Kidney (tissue), 14 donors: Measurements from ENCODE around the gene RASGEF1C. TPM values are rescaled to one million over a fixed set of nuclear protein-coding genes. Genes with fewer than 3 reads are reported as not detected.

Source experiments
- DNase-seq, 5 donors: peaks; one replicate each; pipeline ENCODE4 v3.0.0-alpha.2; 2013 to 2020
- FAIRE-seq: peaks from 2 replicates; lab custom pipeline; 2012; peaks lifted over from hg19 to GRCh38; lab: Jason Lieb, UNC
- H3K27ac ChIP-seq, 2 donors: one replicate each; pipeline ENCODE4 v1.7.0; 2013; ENCODE audit warnings: low read depth in 2 of 2, low read length in 2 of 2, inconsistent platforms in 1 of 2
- H3K27me3 ChIP-seq: one replicate; pipeline ENCODE4 v1.7.1; 2013; ENCODE audit warnings: low read length, inconsistent platforms; ENCODE audit not compliant: control insufficient read depth, insufficient read depth
- H3K36me3 ChIP-seq, 3 donors: one replicate each; pipeline versions ENCODE4 v1.7.0 to v1.7.1; 2013; ENCODE audit warnings: low read length in 3 of 3, control low read depth in 1 of 3, inconsistent platforms in 1 of 3; ENCODE audit not compliant: insufficient read depth in 3 of 3, control insufficient read depth in 2 of 3
- H3K4me1 ChIP-seq, 3 donors: one replicate each; pipeline versions ENCODE4 v1.7.0 to v1.7.1; 2013; ENCODE audit warnings: low read length in 3 of 3, inconsistent platforms in 1 of 3, low read depth in 1 of 3; ENCODE audit not compliant: control insufficient read depth in 2 of 3, insufficient read depth in 2 of 3
- H3K4me3 ChIP-seq, 3 donors: one replicate each; pipeline versions ENCODE4 v1.7.0 to v1.8.1; 2013; ENCODE audit warnings: low read length in 3 of 3, control low read depth in 1 of 3, inconsistent platforms in 1 of 3
- H3K9ac ChIP-seq, 3 donors: one replicate each; pipeline versions ENCODE4 v1.7.0 to v1.7.1; 2013; ENCODE audit warnings: low read length in 3 of 3, control low read depth in 1 of 3, inconsistent platforms in 1 of 3
- H3K9me3 ChIP-seq, 3 donors: one replicate each; pipeline versions ENCODE4 v1.7.0 to v1.7.1; 2013; ENCODE audit warnings: low read length in 3 of 3, control low read depth in 1 of 3, inconsistent platforms in 1 of 3; ENCODE audit not compliant: control insufficient read depth in 2 of 3, insufficient read depth in 1 of 3
- intact Hi-C: fragments of 100-400 bp; cut with DNase I; formaldehyde crosslinking; loops from one replicate; pipeline ENCODE4 v1.11.1; 2022
- polyA plus RNA-seq: library from polyadenylated mRNA; stranded (reverse); fragments of 350-450 nt; fragmentation: Illumina TruSeq; extraction: RNeasy Lipid Tissue Mini Kit (QIAGEN cat#74804); gene quantifications from one replicate; pipeline ENCODE4 v1.2.3, GENCODE V29; 2014; ENCODE audit warnings: low read depth, low replicate concordance; ENCODE audit not compliant: insufficient read depth
- total RNA-seq: library from RNA; stranded (reverse); fragmentation: NEBNext Ultra II Directional; extraction: Animal tissue kit (Norgen Biotek cat#: 25700); gene quantifications from one replicate; pipeline ENCODE4 v1.2.1, GENCODE V29; 2021
- TF ChIP-seq, protein P1 (sequence below): IDR thresholded peaks from 3 replicates; pipeline ENCODE4 v1.5.1; 2012; ENCODE audit warnings: mild to moderate bottlenecking, moderate library complexity, borderline replicate concordance; ENCODE audit not compliant: insufficient read depth; ENCODE audit errors: extremely low read depth
- donor health status: control.
- donor health status: control.
- donor health status: control.
- donor health status: control.
- donor health status: control.
- donor health status: DM: yes; HTN: yes; CAD: no.
- donor health status: Normal renal cell carcinoma (clear cell type).

RASGEF1C gene
- total and polyA plus RNA-seq, 2 donors from 2014 or later = 0.15 to 0.16 TPM

DNA sequence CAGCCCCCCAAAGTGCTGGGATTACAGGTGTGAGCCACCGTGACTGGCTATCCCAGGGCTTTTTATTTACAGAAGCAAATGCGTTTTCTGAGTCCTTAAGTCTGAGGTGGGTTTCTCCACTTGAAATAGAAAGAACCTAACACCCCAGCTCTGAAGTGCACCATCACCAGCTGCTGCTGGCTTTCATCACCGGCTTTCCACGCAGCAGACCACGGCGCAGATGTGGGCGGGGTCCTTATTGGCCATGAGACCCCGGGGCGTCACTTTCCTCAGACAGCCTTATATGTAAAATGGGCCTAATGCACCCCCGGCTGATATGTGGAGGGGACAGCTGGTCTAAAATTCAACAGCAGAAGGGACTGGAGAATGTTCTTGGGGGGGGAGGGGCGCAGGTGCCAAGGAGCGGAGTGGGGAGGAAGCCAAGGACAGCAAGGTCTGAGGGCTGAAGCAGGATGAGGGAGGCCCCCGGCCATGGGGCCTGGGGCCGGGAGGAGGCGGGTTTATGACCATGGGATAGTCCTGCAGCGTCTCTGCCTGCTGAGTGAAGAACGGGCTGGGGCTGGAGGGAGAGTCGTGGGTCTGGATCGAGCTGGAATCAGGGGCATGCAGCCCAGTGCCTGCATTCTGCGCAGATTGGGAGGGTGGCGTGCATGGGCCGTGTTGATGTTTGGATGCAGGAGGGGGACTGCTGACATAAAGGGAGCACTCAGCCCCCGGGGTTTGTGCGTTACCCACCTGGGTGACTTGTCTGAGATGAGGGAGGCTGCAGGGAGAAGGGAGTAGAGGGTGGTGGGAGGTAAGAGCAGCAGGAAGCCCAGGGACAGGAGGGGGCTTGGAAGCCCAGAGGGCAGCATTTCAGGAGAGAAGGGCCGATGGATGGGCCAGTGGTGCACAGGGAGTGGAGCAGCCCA is 30.2 kb downstream of the RASGEF1C start:
- Histone ChIP-seq H3K27ac (no peak overlapping the region), H3K9me3 (no peaks in the 10 kb centered on the region), H3K9ac (no peak overlapping the region), H3K4me1 (no peaks in the 10 kb centered on the region), H3K27me3 (no peaks in the 10 kb centered on the region), H3K36me3 (no peaks in the 10 kb centered on the region), H3K4me3 (no peak overlapping the region)
- TF ChIP-seq, protein P1, sequence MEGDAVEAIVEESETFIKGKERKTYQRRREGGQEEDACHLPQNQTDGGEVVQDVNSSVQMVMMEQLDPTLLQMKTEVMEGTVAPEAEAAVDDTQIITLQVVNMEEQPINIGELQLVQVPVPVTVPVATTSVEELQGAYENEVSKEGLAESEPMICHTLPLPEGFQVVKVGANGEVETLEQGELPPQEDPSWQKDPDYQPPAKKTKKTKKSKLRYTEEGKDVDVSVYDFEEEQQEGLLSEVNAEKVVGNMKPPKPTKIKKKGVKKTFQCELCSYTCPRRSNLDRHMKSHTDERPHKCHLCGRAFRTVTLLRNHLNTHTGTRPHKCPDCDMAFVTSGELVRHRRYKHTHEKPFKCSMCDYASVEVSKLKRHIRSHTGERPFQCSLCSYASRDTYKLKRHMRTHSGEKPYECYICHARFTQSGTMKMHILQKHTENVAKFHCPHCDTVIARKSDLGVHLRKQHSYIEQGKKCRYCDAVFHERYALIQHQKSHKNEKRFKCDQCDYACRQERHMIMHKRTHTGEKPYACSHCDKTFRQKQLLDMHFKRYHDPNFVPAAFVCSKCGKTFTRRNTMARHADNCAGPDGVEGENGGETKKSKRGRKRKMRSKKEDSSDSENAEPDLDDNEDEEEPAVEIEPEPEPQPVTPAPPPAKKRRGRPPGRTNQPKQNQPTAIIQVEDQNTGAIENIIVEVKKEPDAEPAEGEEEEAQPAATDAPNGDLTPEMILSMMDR = no peak
- FAIRE-seq (no peak), DNase-seq (peak in 1 of 5 donors; percentile 49)
- intact Hi-C loops = no loop called here

DNA sequence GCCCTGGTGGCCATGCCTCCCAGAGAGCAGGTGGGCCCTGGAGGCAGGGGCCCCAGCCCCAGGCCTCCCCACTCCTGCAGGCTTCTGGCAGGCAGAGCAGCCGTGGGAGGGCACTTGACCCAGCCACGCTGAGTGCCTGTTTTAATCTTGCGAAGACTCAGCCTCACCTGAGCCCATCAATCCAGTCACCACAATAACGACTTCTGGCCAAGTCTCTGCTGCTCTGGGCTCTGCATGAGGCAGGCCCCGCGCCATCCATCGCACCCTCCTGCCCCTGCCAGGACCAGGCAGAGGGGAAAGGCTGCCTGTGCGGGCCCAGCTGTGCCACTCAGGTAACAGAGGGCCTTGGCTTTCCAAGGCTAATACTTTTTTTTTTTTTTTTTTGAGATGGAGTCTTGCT is 32.8 kb downstream of the RASGEF1C start:
- intact Hi-C loops = no loop called here
- FAIRE-seq = no peak

GRCh38 chr5:180175015-180175431 is 34.0 kb downstream of the RASGEF1C start:
- intact Hi-C loops = no loop called here
- Histone ChIP-seq H3K4me3 (no peak overlapping the region), H3K27me3 (no peaks in the 10 kb centered on the region), H3K9ac (no peak overlapping the region), H3K9me3 (no peaks in the 10 kb centered on the region), H3K36me3 (no peaks in the 10 kb centered on the region), H3K27ac (no peak overlapping the region), H3K4me1 (no peaks in the 10 kb centered on the region)
- FAIRE-seq (no peak), DNase-seq (no peak)
- TF ChIP-seq, protein P1 = no peak

More for the DNA sequence above, 32.8 kb downstream of the RASGEF1C start:
- Histone ChIP-seq H3K4me1 (no peaks in the 10 kb centered on the region), H3K27me3 (no peaks in the 10 kb centered on the region), H3K9ac (no peak overlapping the region), H3K9me3 (no peaks in the 10 kb centered on the region), H3K36me3 (no peaks in the 10 kb centered on the region), H3K27ac (no peak overlapping the region), H3K4me3 (no peak overlapping the region)
- no peak for DNase-seq
- TF ChIP-seq, protein P1 = no peak
